GM23338 (cell line): Measurements from ENCODE around the gene SNURF. TPM values are rescaled to one million over a fixed set of nuclear protein-coding genes. Genes with fewer than 3 reads are reported as not detected.

Experiments used
- ATAC-seq: fragments of 200-7000 bp; cut with Tn5 transposase; 3 replicates; pipeline ENCODE4 v1.9.1; 2020
- DNase-seq: peaks from one replicate; pipeline ENCODE4 v3.0.0-alpha.2; 2015; ENCODE audit warnings: low spot score
- H2AFZ ChIP-seq: fragments of 200-600 bp; sonication (generic); 2 replicates; pipeline ENCODE4 v1.8.0; 2016; ENCODE audit warnings: antibody characterized with exemption, mild to moderate bottlenecking, moderate library complexity
- H3F3A ChIP-seq: fragments of 200-600 bp; sonication (generic); replicated peaks from 2 replicates; pipeline ENCODE4 v1.8.0; 2017; ENCODE audit warnings: antibody characterized with exemption, mixed run types, low read depth
- H3K27ac ChIP-seq: fragments of 200-600 bp; sonication (generic); 2 replicates; pipeline ENCODE4 v1.6.1; 2016; ENCODE audit warnings: low read depth
- H3K27me3 ChIP-seq: fragments of 200-600 bp; sonication (generic); 2 replicates; pipeline ENCODE4 v1.8.0; 2016; ENCODE audit warnings: mild to moderate bottlenecking, mixed run types, moderate library complexity; ENCODE audit not compliant: insufficient read depth
- H3K36me3 ChIP-seq: fragments of 200-600 bp; sonication (generic); 2 replicates; pipeline ENCODE4 v1.8.0; 2016; ENCODE audit warnings: mild to moderate bottlenecking; ENCODE audit not compliant: insufficient read depth
- H3K4me1 ChIP-seq: fragments of 200-600 bp; sonication (generic); 2 replicates; pipeline ENCODE4 v1.8.0; 2016; ENCODE audit warnings: mild to moderate bottlenecking, moderate library complexity; ENCODE audit not compliant: insufficient read depth
- H3K4me2 ChIP-seq: fragments of 200-600 bp; sonication (generic); 2 replicates; pipeline ENCODE4 v1.7.1; 2017; ENCODE audit warnings: mixed run types
- H3K4me3 ChIP-seq: fragments of 200-600 bp; sonication (generic); 2 replicates; pipeline ENCODE4 v1.6.1; 2016; ENCODE audit warnings: mixed run types
- H3K79me2 ChIP-seq: fragments of 200-600 bp; sonication (generic); replicated peaks from 2 replicates; pipeline ENCODE4 v1.8.0; 2017; ENCODE audit warnings: mild to moderate bottlenecking; ENCODE audit not compliant: insufficient read depth
- H3K9me2 ChIP-seq: fragments of 200-600 bp; sonication (generic); 2 replicates; pipeline ENCODE4 v1.8.0; 2017; ENCODE audit not compliant: insufficient read depth
- H4K20me1 ChIP-seq: fragments of 200-600 bp; sonication (generic); replicated peaks from 2 replicates; pipeline ENCODE4 v1.8.0; 2017; ENCODE audit warnings: mild to moderate bottlenecking; ENCODE audit not compliant: insufficient read depth
- H3K27ac Mint-ChIP-seq: 2 replicates; pipeline ENCODE4 v1.8.0; 2020; ENCODE audit warnings: inconsistent platforms, mild to moderate bottlenecking, moderate library complexity, mixed read lengths
- H3K27me3 Mint-ChIP-seq: 3 replicates; pipeline ENCODE4 v1.8.0; 2022; ENCODE audit warnings: low read depth, mild to moderate bottlenecking, moderate library complexity, mixed read lengths, inconsistent platforms; ENCODE audit not compliant: insufficient read depth, poor library complexity
- H3K36me3 Mint-ChIP-seq: 3 replicates; pipeline ENCODE4 v1.8.0; 2021; ENCODE audit warnings: low read depth, mild to moderate bottlenecking, inconsistent platforms, moderate library complexity, mixed read lengths
- H3K4me1 Mint-ChIP-seq: 3 replicates; pipeline ENCODE4 v1.8.0; 2020; ENCODE audit warnings: mild to moderate bottlenecking, inconsistent platforms, mixed read lengths
- H3K4me3 Mint-ChIP-seq: 3 replicates; pipeline ENCODE4 v1.8.0; 2021; ENCODE audit warnings: moderate library complexity, mild to moderate bottlenecking, inconsistent platforms, mixed read lengths
- H3K9me3 Mint-ChIP-seq: 3 replicates; pipeline ENCODE4 v1.8.0; 2020; ENCODE audit warnings: moderate library complexity, mild to moderate bottlenecking, inconsistent platforms, mixed read lengths
- CREB1 ChIP-seq: fragments of 250-450 bp; sonication (Bioruptor Pico); IDR thresholded peaks from 2 replicates; pipeline ENCODE4 v1.5.0; 2020; ENCODE audit warnings: low read depth, mild to moderate bottlenecking, moderate library complexity
- EZH2phosphoT487 ChIP-seq: fragments of 200-600 bp; sonication (generic); IDR thresholded peaks from one replicate; pipeline ENCODE4 v1.8.1; 2018; ENCODE audit warnings: antibody characterized with exemption; ENCODE audit not compliant: unreplicated experiment
- JUNB ChIP-seq: IDR thresholded peaks from one replicate; pipeline ENCODE4 v1.6.1; 2016; ENCODE audit warnings: antibody characterized with exemption; ENCODE audit not compliant: unreplicated experiment
- NANOG ChIP-seq: IDR thresholded peaks from 2 replicates; pipeline ENCODE4 v1.6.1; 2016; ENCODE audit warnings: antibody characterized with exemption, borderline replicate concordance
- ZNF114 ChIP-seq: fragments of 250-450 bp; sonication (Bioruptor Pico); IDR thresholded peaks from 2 replicates; pipeline ENCODE4 v1.5.0; 2020; ENCODE audit warnings: mild to moderate bottlenecking, moderate library complexity
- ZNF331 ChIP-seq: fragments of 250-450 bp; sonication (Bioruptor Pico); IDR thresholded peaks from 2 replicates; pipeline ENCODE4 v1.5.0; 2020; ENCODE audit warnings: low read depth, mild to moderate bottlenecking, moderate library complexity
- polyA plus RNA-seq: library from polyadenylated mRNA; unstranded; fragments of >200 nt; fragmentation: Nextera tagmentation; extraction: Ambion mirVana; gene quantifications from 2 replicates; pipeline ENCODE4 v1.2.1, GENCODE V29; 2016
- total RNA-seq: library from RNA; depleted of rRNA; stranded (reverse); fragments of >200 nt; shearing (Covaris generic); gene quantifications from 2 replicates; pipeline ENCODE4 v1.2.3, GENCODE V29; 2014
- TF ChIP-seq, protein P1 (sequence below): fragments of 250-450 bp; sonication (Bioruptor Pico); IDR thresholded peaks from 2 replicates; pipeline ENCODE4 v1.5.0; 2020; ENCODE audit warnings: mild to moderate bottlenecking, moderate library complexity
- TF ChIP-seq, protein P2 (sequence below): IDR thresholded peaks from 2 replicates; pipeline ENCODE4 v1.6.1; 2016; ENCODE audit warnings: antibody characterized with exemption

The SNURF gene
- total and polyA plus RNA-seq, 2 experiments from 2014 or later: 19.1 to 63.6 TPM

DNA sequence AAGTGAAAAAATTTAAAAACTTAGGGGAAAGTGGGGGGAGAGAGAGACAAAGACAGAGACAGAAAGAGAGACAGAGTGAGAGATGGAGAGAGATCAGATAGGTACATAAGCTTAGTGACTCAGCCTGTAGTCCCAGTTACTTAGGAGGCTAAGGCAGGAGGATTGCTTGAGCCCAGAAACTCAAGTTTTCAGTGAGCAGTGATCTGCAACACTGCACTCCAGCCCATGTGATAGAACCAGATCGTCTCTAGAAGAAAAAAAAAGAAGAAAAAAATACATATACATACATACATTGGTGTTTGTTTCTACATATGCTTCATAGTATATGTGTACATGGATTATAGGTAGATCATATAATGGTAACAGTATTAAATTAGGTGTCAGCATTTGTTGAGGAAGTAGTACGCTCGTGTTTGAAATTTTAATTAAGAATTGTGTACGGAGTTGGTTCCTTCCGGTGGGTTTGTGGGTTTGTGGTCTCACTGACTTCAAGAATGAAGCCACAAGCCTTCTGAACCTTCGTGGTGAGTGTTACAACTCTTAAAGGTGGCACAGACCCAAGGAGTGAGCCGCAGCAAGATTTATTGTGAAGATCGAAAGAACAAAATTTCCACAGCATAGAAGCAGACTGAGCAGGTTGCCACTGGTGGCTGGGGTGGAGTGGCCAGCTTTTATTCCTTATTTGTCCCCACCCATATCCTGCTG lies 38.3 kb upstream of the SNURF start (continued):
- TF ChIP-seq, protein P1, sequence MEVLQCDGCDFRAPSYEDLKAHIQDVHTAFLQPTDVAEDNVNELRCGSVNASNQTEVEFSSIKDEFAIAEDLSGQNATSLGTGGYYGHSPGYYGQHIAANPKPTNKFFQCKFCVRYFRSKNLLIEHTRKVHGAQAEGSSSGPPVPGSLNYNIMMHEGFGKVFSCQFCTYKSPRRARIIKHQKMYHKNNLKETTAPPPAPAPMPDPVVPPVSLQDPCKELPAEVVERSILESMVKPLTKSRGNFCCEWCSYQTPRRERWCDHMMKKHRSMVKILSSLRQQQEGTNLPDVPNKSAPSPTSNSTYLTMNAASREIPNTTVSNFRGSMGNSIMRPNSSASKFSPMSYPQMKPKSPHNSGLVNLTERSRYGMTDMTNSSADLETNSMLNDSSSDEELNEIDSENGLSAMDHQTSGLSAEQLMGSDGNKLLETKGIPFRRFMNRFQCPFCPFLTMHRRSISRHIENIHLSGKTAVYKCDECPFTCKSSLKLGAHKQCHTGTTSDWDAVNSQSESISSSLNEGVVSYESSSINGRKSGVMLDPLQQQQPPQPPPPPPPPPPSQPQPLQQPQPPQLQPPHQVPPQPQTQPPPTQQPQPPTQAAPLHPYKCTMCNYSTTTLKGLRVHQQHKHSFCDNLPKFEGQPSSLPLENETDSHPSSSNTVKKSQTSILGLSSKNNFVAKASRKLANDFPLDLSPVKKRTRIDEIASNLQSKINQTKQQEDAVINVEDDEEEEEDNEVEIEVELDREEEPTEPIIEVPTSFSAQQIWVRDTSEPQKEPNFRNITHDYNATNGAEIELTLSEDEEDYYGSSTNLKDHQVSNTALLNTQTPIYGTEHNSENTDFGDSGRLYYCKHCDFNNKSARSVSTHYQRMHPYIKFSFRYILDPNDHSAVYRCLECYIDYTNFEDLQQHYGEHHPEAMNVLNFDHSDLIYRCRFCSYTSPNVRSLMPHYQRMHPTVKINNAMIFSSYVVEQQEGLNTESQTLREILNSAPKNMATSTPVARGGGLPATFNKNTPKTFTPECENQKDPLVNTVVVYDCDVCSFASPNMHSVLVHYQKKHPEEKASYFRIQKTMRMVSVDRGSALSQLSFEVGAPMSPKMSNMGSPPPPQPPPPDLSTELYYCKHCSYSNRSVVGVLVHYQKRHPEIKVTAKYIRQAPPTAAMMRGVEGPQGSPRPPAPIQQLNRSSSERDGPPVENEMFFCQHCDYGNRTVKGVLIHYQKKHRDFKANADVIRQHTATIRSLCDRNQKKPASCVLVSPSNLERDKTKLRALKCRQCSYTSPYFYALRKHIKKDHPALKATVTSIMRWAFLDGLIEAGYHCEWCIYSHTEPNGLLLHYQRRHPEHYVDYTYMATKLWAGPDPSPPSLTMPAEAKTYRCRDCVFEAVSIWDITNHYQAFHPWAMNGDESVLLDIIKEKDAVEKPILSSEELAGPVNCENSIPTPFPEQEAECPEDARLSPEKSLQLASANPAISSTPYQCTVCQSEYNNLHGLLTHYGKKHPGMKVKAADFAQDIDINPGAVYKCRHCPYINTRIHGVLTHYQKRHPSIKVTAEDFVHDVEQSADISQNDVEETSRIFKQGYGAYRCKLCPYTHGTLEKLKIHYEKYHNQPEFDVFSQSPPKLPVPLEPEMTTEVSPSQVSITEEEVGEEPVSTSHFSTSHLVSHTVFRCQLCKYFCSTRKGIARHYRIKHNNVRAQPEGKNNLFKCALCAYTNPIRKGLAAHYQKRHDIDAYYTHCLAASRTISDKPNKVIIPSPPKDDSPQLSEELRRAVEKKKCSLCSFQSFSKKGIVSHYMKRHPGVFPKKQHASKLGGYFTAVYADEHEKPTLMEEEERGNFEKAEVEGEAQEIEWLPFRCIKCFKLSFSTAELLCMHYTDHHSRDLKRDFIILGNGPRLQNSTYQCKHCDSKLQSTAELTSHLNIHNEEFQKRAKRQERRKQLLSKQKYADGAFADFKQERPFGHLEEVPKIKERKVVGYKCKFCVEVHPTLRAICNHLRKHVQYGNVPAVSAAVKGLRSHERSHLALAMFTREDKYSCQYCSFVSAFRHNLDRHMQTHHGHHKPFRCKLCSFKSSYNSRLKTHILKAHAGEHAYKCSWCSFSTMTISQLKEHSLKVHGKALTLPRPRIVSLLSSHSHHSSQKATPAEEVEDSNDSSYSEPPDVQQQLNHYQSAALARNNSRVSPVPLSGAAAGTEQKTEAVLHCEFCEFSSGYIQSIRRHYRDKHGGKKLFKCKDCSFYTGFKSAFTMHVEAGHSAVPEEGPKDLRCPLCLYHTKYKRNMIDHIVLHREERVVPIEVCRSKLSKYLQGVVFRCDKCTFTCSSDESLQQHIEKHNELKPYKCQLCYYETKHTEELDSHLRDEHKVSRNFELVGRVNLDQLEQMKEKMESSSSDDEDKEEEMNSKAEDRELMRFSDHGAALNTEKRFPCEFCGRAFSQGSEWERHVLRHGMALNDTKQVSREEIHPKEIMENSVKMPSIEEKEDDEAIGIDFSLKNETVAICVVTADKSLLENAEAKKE (CRISPR knock-in tag): no peak
- TF ChIP-seq, protein P2, sequence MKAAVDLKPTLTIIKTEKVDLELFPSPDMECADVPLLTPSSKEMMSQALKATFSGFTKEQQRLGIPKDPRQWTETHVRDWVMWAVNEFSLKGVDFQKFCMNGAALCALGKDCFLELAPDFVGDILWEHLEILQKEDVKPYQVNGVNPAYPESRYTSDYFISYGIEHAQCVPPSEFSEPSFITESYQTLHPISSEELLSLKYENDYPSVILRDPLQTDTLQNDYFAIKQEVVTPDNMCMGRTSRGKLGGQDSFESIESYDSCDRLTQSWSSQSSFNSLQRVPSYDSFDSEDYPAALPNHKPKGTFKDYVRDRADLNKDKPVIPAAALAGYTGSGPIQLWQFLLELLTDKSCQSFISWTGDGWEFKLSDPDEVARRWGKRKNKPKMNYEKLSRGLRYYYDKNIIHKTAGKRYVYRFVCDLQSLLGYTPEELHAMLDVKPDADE: no peak
- TF ChIP-seq EZH2phosphoT487 (no peak), CREB1 (CRISPR knock-in tag) (no peak), NANOG (no peak), JUNB (no peak), ZNF331 (CRISPR knock-in tag) (no peak), ZNF114 (no peak)

DNA sequence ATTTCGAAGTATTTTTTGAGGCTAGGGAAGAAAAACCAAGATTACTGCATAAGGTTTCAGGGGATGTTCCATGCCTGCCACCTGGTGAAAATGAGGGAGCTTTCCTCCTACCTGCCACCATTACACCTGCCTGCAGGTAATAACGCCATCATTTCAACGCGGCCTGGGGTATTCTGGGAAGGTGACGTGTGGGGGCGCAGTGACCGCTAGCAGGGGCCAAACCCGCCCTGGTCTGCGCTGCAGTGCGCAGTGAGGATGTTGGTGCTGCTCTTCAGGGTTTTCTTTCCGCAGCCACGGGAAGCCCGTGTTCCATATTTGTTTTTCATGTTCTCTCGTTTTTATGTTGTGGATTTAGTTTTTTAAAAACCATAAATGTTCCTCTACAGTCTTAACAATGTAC lies 37.4 kb upstream of the SNURF start:
- no peaks in the 10 kb centered on the region for H3K27me3 ChIP-seq
- H3K36me3 ChIP-seq: no peaks in the 10 kb centered on the region
- no peaks in the 10 kb centered on the region for H4K20me1 ChIP-seq
- no peak overlapping the region for H3K4me3 ChIP-seq
- no peak overlapping the region for H3K4me2 ChIP-seq
- H3K4me1 Mint-ChIP-seq: peaks cover 29% of the 10 kb centered on the region
- H3K4me3 Mint-ChIP-seq: no peak overlapping the region
- H3F3A ChIP-seq: no peaks in the 10 kb centered on the region
- H3K9me3 Mint-ChIP-seq: peaks cover 56% of the 10 kb centered on the region
- H2AFZ ChIP-seq: no peak overlapping the region
- peaks cover 22% of the 10 kb centered on the region for H3K4me1 ChIP-seq
- ATAC-seq (no peak), DNase-seq (peak; percentile 33)
- H3K27me3 Mint-ChIP-seq: peaks cover 8% of the 10 kb centered on the region
- H3K9me2 ChIP-seq: no peaks in the 10 kb centered on the region
- no peak overlapping the region for H3K27ac ChIP-seq
- no peaks in the 10 kb centered on the region for H3K79me2 ChIP-seq
- H3K27ac Mint-ChIP-seq: no peak overlapping the region
- peaks cover 23% of the 10 kb centered on the region; the same call in 2 of the 3 replicates for H3K36me3 Mint-ChIP-seq
- TF ChIP-seq, protein P1 (CRISPR knock-in tag): no peak
- TF ChIP-seq ZNF114: no peak
